NB4 (cell line): Measurements from ENCODE around the gene TTC33.

Source experiments
- DNase-seq: peaks from one replicate; pipeline ENCODE4 v3.0.0; 2010; ENCODE audit warnings: low read depth
- H3K4me3 ChIP-seq: one replicate; pipeline ENCODE4 v1.5.1; 2011; ENCODE audit warnings: mild to moderate bottlenecking, low read depth, low read length, moderate library complexity
- CTCF ChIP-seq: IDR thresholded peaks from one replicate; pipeline ENCODE4 v1.5.1; 2012; ENCODE audit warnings: low read depth, low read length
- MYC ChIP-seq: IDR thresholded peaks from 2 replicates; pipeline ENCODE4 v1.6.1; 2011; ENCODE audit warnings: low read depth, low read length
- POLR2A ChIP-seq: IDR thresholded peaks from 2 replicates; pipeline ENCODE4 v1.6.1; 2011; ENCODE audit warnings: mild to moderate bottlenecking; ENCODE audit not compliant: insufficient read length; ENCODE audit errors: extremely low read depth
- TF ChIP-seq, protein P1 (sequence below): IDR thresholded peaks from 2 replicates; pipeline ENCODE4 v1.6.1; 2011; ENCODE audit warnings: low read depth, low read length

Gene TTC33

GRCh38 chr5:40481241-40481640, 274.5 kb downstream of the TTC33 start:
- H3K4me3 ChIP-seq = no peak overlapping the region
- TF ChIP-seq CTCF = no peak
- TF ChIP-seq MYC = no peak
- TF ChIP-seq POLR2A = no peak
- no peak for DNase-seq

DNA sequence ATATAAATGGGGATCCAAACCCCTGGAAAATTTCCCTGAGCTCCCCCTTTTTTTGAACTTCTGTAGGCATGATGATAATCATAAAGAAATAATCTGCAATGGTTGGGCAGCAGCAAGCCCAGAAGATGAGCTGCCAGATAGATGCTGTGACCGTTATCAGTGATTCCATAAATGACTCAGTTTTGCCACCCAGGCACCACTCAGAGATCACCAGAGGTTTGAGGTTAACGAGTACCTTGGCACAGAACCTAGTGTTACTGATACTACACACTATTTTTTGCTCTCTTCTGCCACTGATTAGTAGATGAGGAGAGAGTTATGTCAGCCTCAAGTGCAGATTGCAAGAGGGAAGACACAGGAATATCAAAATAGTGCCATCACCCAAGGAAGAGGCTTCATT, 275.4 kb downstream of the TTC33 start:
- no peak overlapping the region for H3K4me3 ChIP-seq
- TF ChIP-seq CTCF = no peak
- no peak for TF ChIP-seq MYC
- TF ChIP-seq POLR2A = no peak
- TF ChIP-seq, protein P1, sequence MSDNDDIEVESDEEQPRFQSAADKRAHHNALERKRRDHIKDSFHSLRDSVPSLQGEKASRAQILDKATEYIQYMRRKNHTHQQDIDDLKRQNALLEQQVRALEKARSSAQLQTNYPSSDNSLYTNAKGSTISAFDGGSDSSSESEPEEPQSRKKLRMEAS = no peak
- no peak for DNase-seq

GRCh38 chr5:40479939-40480338, 275.8 kb downstream of the TTC33 start:
- no peak for DNase-seq
- TF ChIP-seq MYC (no peak), CTCF (no peak), POLR2A (no peak)
- TF ChIP-seq, protein P1 = no peak
- H3K4me3 ChIP-seq = no peak overlapping the region

DNA sequence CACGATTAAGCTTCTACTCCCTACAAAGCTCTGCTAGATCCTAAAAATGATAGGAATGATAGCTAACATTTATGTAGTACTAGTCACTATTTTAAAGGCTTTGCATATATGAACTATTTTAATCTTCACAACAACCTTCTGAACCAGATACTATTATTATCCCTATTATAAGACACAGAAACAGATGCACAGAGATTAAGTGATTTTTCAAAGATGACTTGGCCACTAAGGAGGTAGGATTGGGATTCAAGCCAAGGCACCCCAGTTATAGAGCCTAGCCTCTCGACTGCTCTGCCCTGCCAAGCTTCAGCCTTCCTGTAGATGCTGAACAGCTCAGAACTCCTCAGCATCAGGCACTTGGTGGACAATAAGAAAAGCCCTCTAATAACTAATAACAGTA, 277.0 kb downstream of the TTC33 start:
- no peak for TF ChIP-seq CTCF
- TF ChIP-seq, protein P1 = no peak
- TF ChIP-seq MYC = no peak
- TF ChIP-seq POLR2A = no peak
- H3K4me3 ChIP-seq = no peak overlapping the region
- DNase-seq = no peak

DNA sequence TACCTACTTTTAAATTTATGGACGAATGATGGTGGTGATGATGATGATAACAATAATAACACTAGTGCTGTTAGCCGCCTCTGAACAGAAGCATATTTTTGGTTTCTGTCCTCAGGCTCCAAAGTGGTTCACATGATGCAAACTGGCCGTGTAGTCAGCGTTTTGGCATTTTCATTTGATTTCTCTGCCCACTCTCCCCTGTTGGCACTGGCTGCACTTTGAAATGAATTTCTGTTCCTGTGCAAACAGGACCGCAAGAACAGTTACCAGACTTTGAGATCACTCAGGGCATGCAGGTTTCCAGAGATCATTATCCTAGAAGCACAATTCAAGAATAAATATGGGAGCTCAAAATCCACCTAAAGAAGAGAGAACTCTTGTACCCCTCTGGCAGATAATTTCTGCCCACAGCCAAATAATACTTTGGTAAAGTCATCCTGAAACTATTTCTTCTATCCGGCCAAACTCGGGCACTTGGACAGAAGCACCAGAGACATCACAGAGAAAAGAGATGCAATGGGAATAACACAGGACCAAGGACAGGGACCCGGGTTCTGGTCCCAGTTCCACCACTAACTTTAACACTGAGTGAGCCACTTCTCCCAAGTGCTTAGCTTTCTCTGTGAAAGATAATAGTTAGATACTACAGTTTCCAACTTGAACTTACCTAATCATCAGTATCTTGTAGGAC, 277.8 kb downstream of the TTC33 start:
- no peak for TF ChIP-seq POLR2A
- no peak overlapping the region for H3K4me3 ChIP-seq

GRCh38 chr5:40475561-40475960, 280.2 kb downstream of the TTC33 start:
- TF ChIP-seq POLR2A (no peak), MYC (no peak), CTCF (no peak)
- TF ChIP-seq, protein P1 = no peak
- no peak for DNase-seq
- no peak overlapping the region for H3K4me3 ChIP-seq

More for the DNA sequence above, 277.8 kb downstream of the TTC33 start:
- no peak for DNase-seq
